H7 (cell line): ENCODE measurements around the gene CLDN16. TPM values are rescaled to one million over a fixed set of nuclear protein-coding genes. Genes with fewer than 3 reads are reported as not detected.
A peak's percentile ranks its signal among the peaks of the same experiment; 100 is the strongest.

Experiments
- DNase-seq: peaks from one replicate; pipeline ENCODE4 v3.0.0; 2012
- H3K27me3 ChIP-seq: 2 replicates; pipeline ENCODE4 v1.6.0; 2011; ENCODE audit warnings: mild to moderate bottlenecking, low read length; ENCODE audit not compliant: control insufficient read depth, insufficient read depth
- H3K36me3 ChIP-seq: replicated peaks from 2 replicates; pipeline ENCODE4 v1.5.1; 2011; ENCODE audit warnings: low read length; ENCODE audit not compliant: control insufficient read depth, insufficient read depth
- H3K4me3 ChIP-seq: 2 replicates; pipeline ENCODE4 v1.5.1; 2011; ENCODE audit warnings: low read depth, mild to moderate bottlenecking, control low read depth, low read length, moderate library complexity; ENCODE audit not compliant: insufficient read depth
- total RNA-seq: library from RNA; depleted of rRNA; stranded (reverse); fragments of >200 nt; shearing (Covaris generic); gene quantifications from 2 replicates; pipeline ENCODE4 v1.2.3, GENCODE V29; 2014; rRNA removed

Gene CLDN16
- total RNA-seq, 1 experiment from 2014 or later: 1.6 TPM

- Histone ChIP-seq H3K4me3 (no peak overlapping the region), H3K27me3 (no peaks in the 10 kb centered on the region; the same call in 1 of the 2 replicates), H3K36me3 (no peaks in the 10 kb centered on the region)
- DNase-seq: peak; percentile 6
Observed at GRCh38 chr3:190443257-190443656, 55.3 kb downstream of the CLDN16 start.

DNA sequence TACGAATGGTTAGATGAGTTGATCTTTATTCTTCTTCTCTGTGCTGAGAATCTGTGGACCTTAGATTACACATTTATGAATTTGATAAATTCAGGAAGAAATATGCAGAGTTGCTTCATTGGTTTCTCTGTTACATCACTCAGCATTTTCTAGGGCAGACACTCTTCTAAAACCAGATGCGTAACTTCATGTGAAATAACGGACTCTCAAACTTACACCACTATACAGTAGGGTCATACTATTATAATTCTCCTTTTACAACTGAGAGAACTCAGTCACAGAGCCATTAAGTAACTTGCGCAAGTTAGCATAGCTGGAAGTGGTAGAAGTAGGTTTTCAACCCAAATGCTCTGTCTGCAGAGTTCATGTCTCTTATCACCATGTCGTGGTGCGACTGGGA lies 56.0 kb downstream of the CLDN16 start:
- no peak overlapping the region for H3K4me3 ChIP-seq
- H3K27me3 ChIP-seq: no peaks in the 10 kb centered on the region; the same call in 1 of the 2 replicates
- H3K36me3 ChIP-seq: no peaks in the 10 kb centered on the region
- DNase-seq: no peak

- no peak for DNase-seq
- H3K27me3 ChIP-seq: no peaks in the 10 kb centered on the region
- no peaks in the 10 kb centered on the region for H3K36me3 ChIP-seq
- no peak overlapping the region for H3K4me3 ChIP-seq
Observed at GRCh38 chr3:190444576-190445145, 56.7 kb downstream of the CLDN16 start.

DNA sequence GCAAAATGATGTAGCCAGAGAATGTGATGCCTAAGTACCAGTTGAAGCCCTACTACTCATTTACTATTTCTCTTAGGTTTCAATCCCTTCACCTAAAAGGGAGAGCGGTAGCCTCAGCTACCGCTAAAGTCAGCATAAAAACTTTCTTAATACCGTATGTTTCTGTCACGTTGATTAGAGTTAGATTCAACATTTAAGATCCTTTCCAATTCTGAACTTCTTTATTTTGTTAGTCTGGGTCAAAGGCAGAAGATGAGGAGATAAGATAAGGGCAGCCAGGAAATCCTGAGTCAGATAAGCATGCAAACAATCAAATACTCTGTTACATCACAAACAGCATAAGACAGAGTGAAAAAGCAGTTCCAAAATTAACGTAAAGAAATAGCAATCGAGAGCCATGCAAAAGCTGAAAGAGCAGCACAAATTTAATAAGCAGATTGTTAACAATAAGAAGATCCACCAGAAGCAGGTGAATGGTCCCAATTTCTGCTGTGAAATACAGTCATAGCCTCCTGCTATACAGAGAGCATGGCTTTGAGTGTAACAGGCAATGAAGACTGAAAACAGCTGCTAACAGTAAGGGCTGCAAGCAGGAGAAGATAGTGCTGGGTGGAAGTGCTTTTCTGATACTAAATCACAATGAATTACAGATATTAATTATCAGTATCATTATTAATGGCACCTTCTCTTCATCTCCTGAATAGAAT lies 58.8 kb downstream of the CLDN16 start:
- H3K27me3 ChIP-seq: no peaks in the 10 kb centered on the region
- no peak for DNase-seq

DNA sequence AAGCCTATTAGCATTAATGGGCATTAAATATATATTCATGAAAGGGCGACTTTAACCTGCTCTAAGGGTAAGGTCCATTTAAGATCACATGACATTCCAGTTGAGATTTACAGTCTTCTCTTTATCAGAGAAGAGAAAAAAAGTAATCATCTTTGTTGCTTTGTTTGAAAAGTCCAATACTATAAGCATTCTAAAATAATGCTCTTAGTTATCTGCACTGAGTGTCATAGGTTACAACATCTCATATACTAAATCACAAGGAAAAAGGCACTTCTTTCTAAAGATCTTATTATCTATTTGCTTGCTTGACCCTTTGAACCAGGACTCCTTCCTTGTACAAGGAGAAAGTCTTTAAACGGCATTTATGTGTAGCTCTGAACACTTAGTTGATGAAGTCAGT lies 60.3 kb downstream of the CLDN16 start:
- no peak for DNase-seq
- no peak overlapping the region for H3K4me3 ChIP-seq
- H3K36me3 ChIP-seq: no peaks in the 10 kb centered on the region
- no peaks in the 10 kb centered on the region for H3K27me3 ChIP-seq

More for the DNA sequence above, 58.8 kb downstream of the CLDN16 start:
- Histone ChIP-seq H3K36me3 (no peaks in the 10 kb centered on the region), H3K4me3 (no peak overlapping the region)

DNA sequence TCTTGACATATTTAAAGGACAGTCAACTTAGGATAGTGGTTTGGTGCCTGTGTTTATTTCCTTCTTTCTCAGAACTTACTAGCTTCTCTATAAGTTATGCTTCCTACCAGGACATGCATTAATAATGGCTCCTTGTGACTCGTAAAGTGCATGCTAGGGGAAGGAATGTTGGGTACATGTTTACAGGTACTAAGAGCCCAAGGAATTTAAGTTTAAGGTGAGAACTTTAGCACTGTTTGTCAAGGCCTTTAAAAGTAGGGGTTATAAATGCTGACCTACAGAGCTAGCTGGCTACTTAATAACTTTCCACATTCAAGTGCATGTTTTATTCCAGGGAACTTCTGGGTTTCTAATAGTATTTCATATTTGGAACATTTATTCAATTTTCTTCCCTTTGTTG lies 61.8 kb downstream of the CLDN16 start, which contains the start of gene TMEM207:
Gene TMEM207, minus strand, starts transcription at position 101 of the 400 bp plus-strand sequence. Its CDS starts 92 bp downstream, at position 9.
- no peaks in the 10 kb centered on the region for H3K27me3 ChIP-seq
- no peak for DNase-seq
- no peaks in the 10 kb centered on the region for H3K36me3 ChIP-seq
- no peak within 1 kb of the TSS for H3K4me3 ChIP-seq

GRCh38 chr3:190455828-190456227 lies 67.9 kb downstream of the CLDN16 start:
- DNase-seq: no peak
- Histone ChIP-seq H3K36me3 (no peaks in the 10 kb centered on the region), H3K27me3 (no peaks in the 10 kb centered on the region), H3K4me3 (no peak overlapping the region)

DNA sequence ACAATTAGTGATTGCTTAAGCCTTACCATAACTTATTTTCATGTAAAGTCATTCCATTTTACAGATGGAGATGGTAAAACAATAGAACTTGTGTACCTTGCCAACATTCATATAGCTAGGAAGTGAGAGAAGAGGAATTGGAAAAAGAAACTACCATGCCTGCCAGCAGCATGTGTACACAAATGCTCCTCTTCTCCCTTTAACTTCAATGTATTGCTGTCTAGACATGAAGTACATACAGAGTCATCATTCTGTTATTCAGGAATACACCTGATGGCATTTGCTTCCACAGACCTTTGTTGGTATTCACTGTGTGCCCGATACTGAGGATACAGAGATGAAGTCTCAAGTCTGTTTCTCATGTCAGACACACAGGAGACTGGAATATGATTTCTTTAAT lies 68.8 kb downstream of the CLDN16 start:
- no peak for DNase-seq
- no peaks in the 10 kb centered on the region for H3K27me3 ChIP-seq

DNA sequence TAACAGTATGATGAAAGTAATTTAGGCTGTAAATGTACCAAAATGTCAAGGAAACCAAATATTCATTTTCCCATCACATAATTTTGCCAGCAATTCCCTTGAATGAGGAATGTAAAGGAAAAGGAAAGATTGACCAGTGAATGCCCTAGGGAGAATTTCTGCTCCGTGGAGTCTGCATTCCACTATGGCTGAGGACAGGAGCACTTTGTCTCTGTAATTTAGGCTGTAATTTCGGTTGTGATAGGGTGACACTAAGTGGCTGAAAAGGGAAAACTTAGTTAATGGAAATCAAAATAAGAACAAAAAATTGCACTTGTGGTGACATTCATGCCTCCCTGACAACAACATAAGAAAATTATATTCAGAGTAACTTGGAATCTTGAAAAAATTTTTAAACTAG lies 70.1 kb downstream of the CLDN16 start:
- Histone ChIP-seq H3K36me3 (no peaks in the 10 kb centered on the region), H3K4me3 (no peak overlapping the region), H3K27me3 (no peaks in the 10 kb centered on the region)
- no peak for DNase-seq

More for the DNA sequence above, 68.8 kb downstream of the CLDN16 start:
- no peaks in the 10 kb centered on the region for H3K36me3 ChIP-seq
- no peak overlapping the region for H3K4me3 ChIP-seq

Other genes starting within 250 kb of the CLDN16 start
- 0.62 and 0.67 TPM in 2 replicates for gene CLDN1, start 65.7 kb upstream of the CLDN16 start, total RNA-seq
- gene TMEM207, start 61.7 kb downstream of the CLDN16 start, total RNA-seq: not detected in 2 replicates
- gene IL1RAP, start 125.9 kb downstream of the CLDN16 start, total RNA-seq: 3.7 and 6.5 TPM in 2 replicates